SK-N-SH (cell line): Measurements from ENCODE around the gene ENDOV.

ENCODE experiments used
- EZH2phosphoT487 ChIP-seq: fragments of 200-600 bp; sonication (generic); IDR thresholded peaks from 2 replicates; pipeline ENCODE4 v1.6.1; 2017; ENCODE audit warnings: low read depth, mixed run types, mild to moderate bottlenecking, antibody characterized with exemption, moderate library complexity, borderline replicate concordance
- MXI1 ChIP-seq: IDR thresholded peaks from 2 replicates; pipeline ENCODE4 v1.6.1; 2012; ENCODE audit warnings: mild to moderate bottlenecking, low read depth, low read length, improper control_type of control experiment
- POLR2AphosphoS5 ChIP-seq: IDR thresholded peaks from 2 replicates; pipeline ENCODE4 v1.6.1; 2012; ENCODE audit warnings: low read depth, low read length
- RCOR1 ChIP-seq: fragments of 150-350 bp; IDR thresholded peaks from 2 replicates; pipeline ENCODE4 v1.6.1; 2017; ENCODE audit warnings: antibody characterized with exemption, low read length
- SMC3 ChIP-seq: IDR thresholded peaks from 2 replicates; pipeline ENCODE4 v1.6.1; 2012; ENCODE audit warnings: low read depth, low read length, improper control_type of control experiment
- TAF1 ChIP-seq: IDR thresholded peaks from 2 replicates; pipeline ENCODE4 v1.6.1; 2012; ENCODE audit warnings: low read depth, mild to moderate bottlenecking, low read length, moderate library complexity, borderline replicate concordance
- YY1 ChIP-seq: IDR thresholded peaks from 2 replicates; pipeline ENCODE4 v1.4.0; 2012; ENCODE audit warnings: low read depth, mild to moderate bottlenecking
- TF ChIP-seq, protein P1 (sequence below): fragments of 200-600 bp; sonication (generic); IDR thresholded peaks from 2 replicates; pipeline ENCODE4 v1.6.1; 2017; ENCODE audit warnings: antibody characterized with exemption, mild to moderate bottlenecking, moderate library complexity
- TF ChIP-seq, protein P2 (sequence below): IDR thresholded peaks from 2 replicates; pipeline ENCODE4; 2012
- TF ChIP-seq, protein P3 (sequence below): fragments of 150-350 bp; IDR thresholded peaks from 2 replicates; pipeline ENCODE4 v1.6.1; 2016; ENCODE audit warnings: mild to moderate bottlenecking, low read depth, low read length
- TF ChIP-seq, protein P4 (sequence below): IDR thresholded peaks from 2 replicates; pipeline ENCODE4 v1.4.0; 2012; ENCODE audit warnings: low read depth

DNA sequence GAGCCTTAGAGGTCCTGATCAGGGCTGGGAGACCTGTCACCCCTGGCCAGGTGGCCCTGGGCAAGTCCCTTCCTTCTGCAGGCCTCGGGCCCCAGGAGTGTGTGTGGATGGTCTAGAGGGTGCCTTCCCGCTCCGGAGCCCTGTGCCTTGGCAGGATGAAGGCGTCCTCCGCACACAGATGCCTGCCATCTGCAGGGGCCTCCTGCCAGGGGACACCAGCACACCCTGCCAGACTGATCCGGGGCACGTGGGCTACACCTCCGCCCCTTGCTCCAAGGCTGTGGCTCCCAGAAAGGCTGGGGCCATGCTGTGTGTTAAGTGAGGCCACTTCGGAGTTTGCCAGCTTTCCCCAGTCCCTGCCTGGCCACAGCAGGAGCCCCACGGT is 30.8 kb downstream of the ENDOV start:
- TF ChIP-seq, protein P1, sequence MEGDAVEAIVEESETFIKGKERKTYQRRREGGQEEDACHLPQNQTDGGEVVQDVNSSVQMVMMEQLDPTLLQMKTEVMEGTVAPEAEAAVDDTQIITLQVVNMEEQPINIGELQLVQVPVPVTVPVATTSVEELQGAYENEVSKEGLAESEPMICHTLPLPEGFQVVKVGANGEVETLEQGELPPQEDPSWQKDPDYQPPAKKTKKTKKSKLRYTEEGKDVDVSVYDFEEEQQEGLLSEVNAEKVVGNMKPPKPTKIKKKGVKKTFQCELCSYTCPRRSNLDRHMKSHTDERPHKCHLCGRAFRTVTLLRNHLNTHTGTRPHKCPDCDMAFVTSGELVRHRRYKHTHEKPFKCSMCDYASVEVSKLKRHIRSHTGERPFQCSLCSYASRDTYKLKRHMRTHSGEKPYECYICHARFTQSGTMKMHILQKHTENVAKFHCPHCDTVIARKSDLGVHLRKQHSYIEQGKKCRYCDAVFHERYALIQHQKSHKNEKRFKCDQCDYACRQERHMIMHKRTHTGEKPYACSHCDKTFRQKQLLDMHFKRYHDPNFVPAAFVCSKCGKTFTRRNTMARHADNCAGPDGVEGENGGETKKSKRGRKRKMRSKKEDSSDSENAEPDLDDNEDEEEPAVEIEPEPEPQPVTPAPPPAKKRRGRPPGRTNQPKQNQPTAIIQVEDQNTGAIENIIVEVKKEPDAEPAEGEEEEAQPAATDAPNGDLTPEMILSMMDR, result no peak
- TF ChIP-seq POLR2AphosphoS5 (no peak), EZH2phosphoT487 (no peak), MXI1 (no peak), RCOR1 (no peak), TAF1 (no peak), YY1 (no peak), SMC3 (no peak)
- TF ChIP-seq, protein P2, sequence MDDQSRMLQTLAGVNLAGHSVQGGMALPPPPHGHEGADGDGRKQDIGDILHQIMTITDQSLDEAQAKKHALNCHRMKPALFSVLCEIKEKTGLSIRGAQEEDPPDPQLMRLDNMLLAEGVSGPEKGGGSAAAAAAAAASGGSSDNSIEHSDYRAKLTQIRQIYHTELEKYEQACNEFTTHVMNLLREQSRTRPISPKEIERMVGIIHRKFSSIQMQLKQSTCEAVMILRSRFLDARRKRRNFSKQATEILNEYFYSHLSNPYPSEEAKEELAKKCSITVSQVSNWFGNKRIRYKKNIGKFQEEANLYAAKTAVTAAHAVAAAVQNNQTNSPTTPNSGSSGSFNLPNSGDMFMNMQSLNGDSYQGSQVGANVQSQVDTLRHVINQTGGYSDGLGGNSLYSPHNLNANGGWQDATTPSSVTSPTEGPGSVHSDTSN, result no peak
- TF ChIP-seq, protein P3, sequence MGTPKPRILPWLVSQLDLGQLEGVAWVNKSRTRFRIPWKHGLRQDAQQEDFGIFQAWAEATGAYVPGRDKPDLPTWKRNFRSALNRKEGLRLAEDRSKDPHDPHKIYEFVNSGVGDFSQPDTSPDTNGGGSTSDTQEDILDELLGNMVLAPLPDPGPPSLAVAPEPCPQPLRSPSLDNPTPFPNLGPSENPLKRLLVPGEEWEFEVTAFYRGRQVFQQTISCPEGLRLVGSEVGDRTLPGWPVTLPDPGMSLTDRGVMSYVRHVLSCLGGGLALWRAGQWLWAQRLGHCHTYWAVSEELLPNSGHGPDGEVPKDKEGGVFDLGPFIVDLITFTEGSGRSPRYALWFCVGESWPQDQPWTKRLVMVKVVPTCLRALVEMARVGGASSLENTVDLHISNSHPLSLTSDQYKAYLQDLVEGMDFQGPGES, result no peak
- TF ChIP-seq, protein P4, sequence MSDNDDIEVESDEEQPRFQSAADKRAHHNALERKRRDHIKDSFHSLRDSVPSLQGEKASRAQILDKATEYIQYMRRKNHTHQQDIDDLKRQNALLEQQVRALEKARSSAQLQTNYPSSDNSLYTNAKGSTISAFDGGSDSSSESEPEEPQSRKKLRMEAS, result no peak
